Ascending aorta (tissue), 2 donors: ENCODE results near the gene CDNF. TPM values are rescaled to one million over a fixed set of nuclear protein-coding genes. Genes with fewer than 3 reads are reported as not detected.

Experiments
- DNase-seq, 2 donors: peaks; one replicate each; pipeline ENCODE4 v3.0.0-alpha.2; 2019; ENCODE audit warnings: low spot score in 2 of 2
- H3K27ac ChIP-seq, 2 donors: fragments of 200-600 bp; sonication (generic); one replicate each; pipeline ENCODE4 v1.5.1; 2016 to 2017; ENCODE audit warnings: mild to moderate bottlenecking in 1 of 2
- H3K27me3 ChIP-seq: fragments of 200-600 bp; sonication (generic); one replicate; pipeline ENCODE4 v1.5.1; 2017
- H3K36me3 ChIP-seq, 2 donors: fragments of 200-600 bp; sonication (generic); one replicate each; pipeline ENCODE4 v1.5.1; 2016
- H3K4me1 ChIP-seq, 2 donors: fragments of 200-600 bp; sonication (generic); one replicate each; pipeline ENCODE4 v1.5.1; 2016 to 2017; ENCODE audit warnings: mild to moderate bottlenecking in 1 of 2
- H3K4me3 ChIP-seq, 2 donors: fragments of 200-600 bp; sonication (generic); one replicate each; pipeline ENCODE4 v1.5.1; 2016 to 2017; ENCODE audit warnings: mild to moderate bottlenecking in 1 of 2
- H3K9me3 ChIP-seq, 2 donors: fragments of 200-600 bp; sonication (generic); one replicate each; pipeline ENCODE4 v1.5.1; 2016
- intact Hi-C: fragments of 100-400 bp; cut with DNase I; formaldehyde crosslinking; loops from one replicate; pipeline ENCODE4 v1.15.1; 2023
- total RNA-seq: library from RNA; depleted of rRNA; stranded (reverse); fragments of >200 nt; gene quantifications from one replicate; pipeline ENCODE4 v1.1.0, GENCODE V29; 2016
- TF ChIP-seq, protein P1 (sequence below), 3 experiments: fragments of 200-600 bp in 2 of 3; fragments of 450-650 bp in 1 of 3; sonication (generic) in 2 of 3; IDR thresholded peaks; one replicate each; pipeline ENCODE4 v1.5.1; 2016 to 2019; ENCODE audit warnings: antibody characterized with exemption in 3 of 3, mild to moderate bottlenecking in 1 of 3, moderate library complexity in 1 of 3

CDNF gene
- total RNA-seq, 1 donor from 2014 or later: not detected

DNA sequence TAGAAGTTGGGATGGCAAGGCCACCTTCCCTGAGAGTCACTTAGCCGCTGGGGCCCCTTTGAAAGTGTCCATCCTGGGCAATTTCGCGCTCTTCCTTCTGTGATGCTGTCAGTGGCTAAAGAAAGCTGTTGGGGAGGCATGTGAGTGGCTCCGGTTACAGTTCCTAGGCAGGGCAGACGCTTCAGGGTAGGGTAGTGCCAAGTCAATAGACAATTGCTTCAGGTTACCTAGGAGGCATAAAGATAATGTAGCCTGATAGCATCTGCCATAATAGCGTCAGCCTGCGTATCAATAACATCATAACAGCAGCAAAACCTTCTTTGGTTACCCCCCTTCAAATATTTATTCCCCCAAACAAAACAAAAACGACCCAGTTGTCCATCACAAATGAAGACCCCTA is 63.0 kb downstream of the CDNF start, which contains the start of gene FAM107B:
Gene FAM107B (minus strand): TSS at position 101 of the 400 bp plus-strand sequence. CDS start 234 bp downstream, outside the sequence.
- no peak within 1 kb of the TSS for H3K4me3 ChIP-seq
- no peak within 1 kb of the TSS for H3K27ac ChIP-seq
- intact Hi-C loops: no loop called here
- H3K4me1 ChIP-seq: peaks cover 0 to 9% of the 10 kb centered on the region in 2 donors
- no peaks in the 10 kb centered on the region for H3K27me3 ChIP-seq
- no peak for DNase-seq
- TF ChIP-seq, protein P1, sequence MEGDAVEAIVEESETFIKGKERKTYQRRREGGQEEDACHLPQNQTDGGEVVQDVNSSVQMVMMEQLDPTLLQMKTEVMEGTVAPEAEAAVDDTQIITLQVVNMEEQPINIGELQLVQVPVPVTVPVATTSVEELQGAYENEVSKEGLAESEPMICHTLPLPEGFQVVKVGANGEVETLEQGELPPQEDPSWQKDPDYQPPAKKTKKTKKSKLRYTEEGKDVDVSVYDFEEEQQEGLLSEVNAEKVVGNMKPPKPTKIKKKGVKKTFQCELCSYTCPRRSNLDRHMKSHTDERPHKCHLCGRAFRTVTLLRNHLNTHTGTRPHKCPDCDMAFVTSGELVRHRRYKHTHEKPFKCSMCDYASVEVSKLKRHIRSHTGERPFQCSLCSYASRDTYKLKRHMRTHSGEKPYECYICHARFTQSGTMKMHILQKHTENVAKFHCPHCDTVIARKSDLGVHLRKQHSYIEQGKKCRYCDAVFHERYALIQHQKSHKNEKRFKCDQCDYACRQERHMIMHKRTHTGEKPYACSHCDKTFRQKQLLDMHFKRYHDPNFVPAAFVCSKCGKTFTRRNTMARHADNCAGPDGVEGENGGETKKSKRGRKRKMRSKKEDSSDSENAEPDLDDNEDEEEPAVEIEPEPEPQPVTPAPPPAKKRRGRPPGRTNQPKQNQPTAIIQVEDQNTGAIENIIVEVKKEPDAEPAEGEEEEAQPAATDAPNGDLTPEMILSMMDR (IDR thresholded peaks at IDR 0.05): no peak
- H3K9me3 ChIP-seq: no peaks in the 10 kb centered on the region
- H3K36me3 ChIP-seq: no peaks in the 10 kb centered on the region

GRCh38 chr10:14774214-14774580 is 63.6 kb downstream of the CDNF start:
- H3K27me3 ChIP-seq: no peaks in the 10 kb centered on the region
- no peaks in the 10 kb centered on the region for H3K36me3 ChIP-seq
- H3K9me3 ChIP-seq: no peaks in the 10 kb centered on the region
- DNase-seq: no peak
- no peak overlapping the region for H3K27ac ChIP-seq
- TF ChIP-seq, protein P1 (IDR thresholded peaks at IDR 0.05): no peak
- intact Hi-C loops: no loop called here
- peaks cover 0 to 4% of the 10 kb centered on the region in 2 donors for H3K4me1 ChIP-seq
- H3K4me3 ChIP-seq: no peak overlapping the region

DNA sequence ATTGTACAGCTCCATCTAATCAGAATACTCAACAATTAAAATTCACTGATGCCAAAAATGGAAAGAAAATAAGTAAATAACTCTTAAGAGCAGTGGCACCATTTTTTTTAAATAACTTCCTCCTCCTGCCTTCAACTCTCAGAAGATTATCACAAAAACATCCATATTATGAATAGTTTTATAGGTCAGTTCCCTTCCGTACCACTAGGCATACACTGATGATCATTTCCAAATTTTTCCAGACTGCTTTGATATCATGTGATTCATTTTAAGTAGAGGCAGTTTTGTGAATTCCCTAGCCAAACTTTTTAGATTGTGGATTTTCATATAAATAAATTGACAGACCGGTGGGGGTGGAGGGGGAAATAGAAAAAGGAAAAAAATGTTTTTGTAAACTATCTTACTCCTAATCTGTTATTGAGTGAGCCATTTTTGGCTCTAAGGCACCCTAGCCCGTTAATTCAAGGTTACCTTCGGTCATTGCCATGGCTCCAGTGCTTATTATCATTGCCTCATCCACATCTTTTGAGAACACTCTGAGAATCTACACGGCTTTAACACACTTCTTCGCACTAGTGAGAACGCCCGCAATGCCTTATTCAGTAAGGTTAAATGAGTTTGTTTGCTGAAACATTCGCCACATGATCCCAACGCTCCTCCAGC is 64.2 kb downstream of the CDNF start:
- intact Hi-C loops: no loop called here
- H3K4me1 ChIP-seq: no peaks in the 10 kb centered on the region
- no peak overlapping the region for H3K27ac ChIP-seq
- H3K4me3 ChIP-seq: no peak overlapping the region
- TF ChIP-seq, protein P1 (IDR thresholded peaks at IDR 0.05): no peak
- H3K27me3 ChIP-seq: no peaks in the 10 kb centered on the region
- H3K36me3 ChIP-seq: no peaks in the 10 kb centered on the region
- H3K9me3 ChIP-seq: no peaks in the 10 kb centered on the region
- DNase-seq: no peak

DNA sequence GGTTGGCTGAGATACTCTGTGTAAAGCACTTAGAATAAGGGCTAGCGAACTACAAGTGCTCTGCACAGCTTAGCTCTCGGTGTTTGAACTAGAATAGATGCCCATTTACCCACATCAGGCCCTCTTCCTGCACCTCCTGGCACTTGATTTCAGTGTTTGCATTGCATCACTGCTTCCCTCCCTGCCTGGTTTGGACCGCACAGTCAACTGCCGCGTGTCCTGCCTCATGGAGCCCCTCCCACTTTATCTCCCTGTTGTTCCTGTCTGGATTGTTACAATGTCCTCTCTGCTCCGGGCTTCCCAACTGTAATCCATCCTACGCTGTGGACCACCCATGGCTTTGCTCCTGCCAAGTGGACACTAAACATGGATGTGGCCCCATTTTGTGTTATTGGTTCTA is 65.4 kb downstream of the CDNF start:
- intact Hi-C loops: no loop called here
- H3K27me3 ChIP-seq: no peaks in the 10 kb centered on the region

DNA sequence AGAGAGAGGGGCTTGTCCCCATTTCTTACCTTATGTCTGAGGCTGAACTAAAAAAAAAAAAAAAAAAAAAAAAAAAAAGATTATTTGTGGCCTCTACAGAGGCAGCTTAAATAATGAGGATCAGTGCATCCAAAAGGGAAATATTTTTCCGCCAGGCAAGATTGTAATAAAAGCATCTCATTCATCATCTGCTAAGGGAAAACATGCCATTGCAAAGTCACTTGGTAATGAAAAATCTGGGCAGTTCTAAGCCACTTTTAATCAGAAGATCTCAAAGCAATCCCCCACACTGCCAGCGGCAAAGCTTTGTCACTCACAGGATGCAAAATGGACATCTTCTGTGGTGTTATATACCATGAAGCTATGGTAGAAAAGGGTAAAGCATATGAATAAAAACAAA is 66.9 kb downstream of the CDNF start:
- H3K4me1 ChIP-seq: no peaks in the 10 kb centered on the region
- DNase-seq: no peak
- H3K27me3 ChIP-seq: no peaks in the 10 kb centered on the region
- intact Hi-C loops: no loop called here
- no peak overlapping the region for H3K27ac ChIP-seq
- H3K36me3 ChIP-seq: no peaks in the 10 kb centered on the region
- TF ChIP-seq, protein P1 (IDR thresholded peaks at IDR 0.05): no peak
- no peak overlapping the region for H3K4me3 ChIP-seq
- H3K9me3 ChIP-seq: no peaks in the 10 kb centered on the region

More for the DNA sequence above, 65.4 kb downstream of the CDNF start:
- Histone ChIP-seq H3K4me1 (no peaks in the 10 kb centered on the region), H3K36me3 (no peaks in the 10 kb centered on the region), H3K9me3 (no peaks in the 10 kb centered on the region), H3K4me3 (no peak overlapping the region), H3K27ac (no peak overlapping the region)
- TF ChIP-seq, protein P1 (IDR thresholded peaks at IDR 0.05): no peak
- DNase-seq: no peak

Other genes with a start within 250 kb of the CDNF start
- 3.7 TPM for gene FAM107B, start 63.1 kb downstream of the CDNF start, total RNA-seq
- 26.3 TPM for gene HSPA14, start 269 bp upstream of the CDNF start, total RNA-seq
- gene MSANTD7, start 269 bp upstream of the CDNF start, total RNA-seq: 0.64 TPM
- gene SUV39H2, start 40.8 kb upstream of the CDNF start, total RNA-seq: not detected
- 8.6 TPM for gene DCLRE1C, start 116.1 kb upstream of the CDNF start, total RNA-seq
- not detected for gene MEIG1, start 121.4 kb upstream of the CDNF start, total RNA-seq
- gene OLAH, start 205.9 kb upstream of the CDNF start, total RNA-seq: 3.7 TPM